SK-N-SH (cell line): ENCODE results near the gene HEPH. TPM values are rescaled to one million over a fixed set of nuclear protein-coding genes. Genes with fewer than 3 reads are reported as not detected.

Experiments used
- MXI1 ChIP-seq: IDR thresholded peaks from 2 replicates; pipeline ENCODE4 v1.6.1; 2012; ENCODE audit warnings: mild to moderate bottlenecking, low read depth, low read length, improper control_type of control experiment
- NRF1 ChIP-seq: IDR thresholded peaks from 2 replicates; pipeline ENCODE4 v1.6.1; 2012; ENCODE audit warnings: low read depth, mild to moderate bottlenecking, low read length
- RCOR1 ChIP-seq: fragments of 150-350 bp; IDR thresholded peaks from 2 replicates; pipeline ENCODE4 v1.6.1; 2017; ENCODE audit warnings: antibody characterized with exemption, low read length
- SMC3 ChIP-seq: IDR thresholded peaks from 2 replicates; pipeline ENCODE4 v1.6.1; 2012; ENCODE audit warnings: low read depth, low read length, improper control_type of control experiment
- polyA plus RNA-seq, 3 experiments: library from polyadenylated mRNA; depleted of rRNA; stranded (reverse); fragments of >200 nt; gene quantifications; 2 replicates each; pipeline ENCODE4 v1.2.3, GENCODE V29; 2012

Gene HEPH
- polyA plus RNA-seq, 1 of the 3 experiments (the other 2 are of a cell fraction), result 8.6 TPM

DNA sequence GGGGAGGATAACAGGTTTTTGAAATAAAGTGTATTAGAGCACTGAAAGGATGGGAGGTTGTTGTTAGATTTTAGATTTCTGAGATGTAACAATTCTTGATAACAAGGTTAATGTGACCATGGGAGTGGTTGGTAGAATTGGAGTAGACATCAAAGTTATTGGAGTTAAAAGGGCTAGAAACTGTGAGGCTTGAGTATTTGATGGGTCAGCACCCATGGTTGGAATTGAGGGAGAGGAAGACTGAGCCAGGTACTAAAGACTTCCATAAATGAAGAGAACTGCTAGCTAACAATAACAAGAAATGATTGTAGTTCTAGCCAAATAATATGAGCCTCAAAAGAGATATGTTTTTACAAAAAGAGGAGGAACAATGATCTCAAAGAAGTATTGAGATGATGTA lies 98.8 kb downstream of the HEPH start (continued):
- no peak for TF ChIP-seq NRF1
- no peak for TF ChIP-seq SMC3
- no peak for TF ChIP-seq RCOR1
- no peak for TF ChIP-seq MXI1

Other genes with a start within 250 kb of the HEPH start
- not detected in 2 replicates for gene VSIG4, start 124.2 kb upstream of the HEPH start, polyA plus RNA-seq (2012; rRNA removed)